ENCODE measurements around the gene PLPPR3.

PLPPR3 gene

DNA sequence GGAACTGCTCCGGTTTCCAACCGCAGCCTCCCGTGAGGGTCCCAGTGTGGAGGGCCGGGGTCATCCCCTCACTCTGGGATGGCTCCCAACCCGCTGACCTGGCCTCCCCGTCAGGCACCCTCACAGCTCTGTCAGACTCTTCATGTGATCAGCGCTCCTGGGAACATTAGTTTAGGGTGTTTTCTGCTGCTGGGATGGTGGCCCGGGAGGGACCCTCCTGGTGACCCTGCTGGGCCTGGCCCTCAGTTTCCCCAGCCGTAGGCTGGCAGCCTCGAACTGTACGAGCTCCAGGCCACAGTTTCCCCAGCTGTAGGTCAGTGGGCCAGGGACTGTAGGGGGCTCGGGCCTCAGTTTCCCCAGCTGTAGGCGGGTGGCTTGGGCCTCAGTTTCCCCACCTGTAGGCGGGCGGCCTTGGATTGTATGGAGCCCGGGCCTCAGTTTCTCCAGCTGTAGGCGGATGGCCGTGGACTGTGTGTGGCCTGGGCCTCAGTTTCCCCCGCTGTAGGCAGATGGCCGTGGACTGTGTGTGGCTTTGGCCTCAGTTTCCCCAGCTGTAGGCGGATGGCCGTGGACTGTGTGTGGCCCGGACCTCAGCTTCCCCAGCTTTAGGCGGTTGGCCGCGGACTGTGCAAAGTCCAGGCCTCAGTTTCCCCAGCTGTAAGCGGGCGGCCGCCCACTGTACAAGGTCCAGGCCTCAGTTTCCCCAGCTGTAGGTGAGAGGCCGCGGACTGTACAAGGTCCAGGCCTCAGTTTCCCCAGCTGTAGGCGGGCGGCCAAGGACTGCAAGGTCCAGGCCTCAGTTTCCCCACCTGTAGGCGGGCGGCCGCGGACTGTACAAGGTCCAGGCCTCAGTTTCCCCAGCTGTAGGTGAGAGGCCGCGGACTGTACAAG lies 25.8 kb downstream of the PLPPR3 start:
- DNase-seq = no peak

DNA sequence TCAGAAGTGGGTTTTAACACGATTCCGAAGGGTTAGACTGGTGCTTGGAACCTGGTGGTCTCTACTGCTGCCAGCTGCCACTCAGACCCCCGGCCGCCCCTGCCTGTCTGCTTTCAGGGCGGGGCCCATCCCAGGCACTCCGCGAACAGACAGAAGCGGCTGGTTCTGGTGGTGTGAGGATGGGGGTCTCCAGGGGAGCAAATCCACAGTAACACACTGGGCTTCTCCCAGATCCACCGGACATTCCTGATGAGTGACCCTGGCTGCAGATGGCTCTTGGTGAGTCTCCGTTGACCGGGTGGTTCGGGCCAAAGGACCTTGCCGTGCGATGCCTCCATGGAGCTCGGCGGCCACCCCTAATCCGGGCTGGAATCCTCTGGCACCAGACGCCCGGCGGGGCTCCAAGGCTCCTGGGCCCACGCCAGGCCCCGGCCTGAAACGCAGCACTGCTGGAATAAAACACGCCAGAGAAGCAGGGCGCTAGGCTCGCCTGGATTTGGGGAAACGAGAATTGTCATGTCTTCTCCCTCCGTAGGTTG lies 26.6 kb downstream of the PLPPR3 start:
- no peak for DNase-seq

DNA sequence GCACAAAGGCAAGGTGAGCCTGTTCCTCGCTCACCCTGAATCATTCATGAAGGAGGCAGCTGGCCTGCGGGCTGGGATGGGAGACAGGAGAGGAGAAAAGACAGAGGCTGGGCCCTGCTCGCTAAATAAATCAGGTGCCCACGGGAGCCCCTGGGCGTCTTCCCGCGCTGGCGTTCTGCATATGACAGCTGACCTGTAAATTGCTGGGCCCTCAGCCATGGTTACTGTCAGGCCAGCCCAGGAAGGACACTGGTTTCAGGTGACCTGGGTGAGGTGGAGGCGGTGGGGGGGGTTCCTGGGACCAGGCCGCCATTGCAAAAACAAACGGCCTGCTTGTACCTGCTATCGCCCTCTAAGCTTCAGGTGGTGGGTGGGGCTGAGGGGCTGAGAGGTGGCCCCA lies 27.9 kb downstream of the PLPPR3 start:
- no peak for DNase-seq

DNA sequence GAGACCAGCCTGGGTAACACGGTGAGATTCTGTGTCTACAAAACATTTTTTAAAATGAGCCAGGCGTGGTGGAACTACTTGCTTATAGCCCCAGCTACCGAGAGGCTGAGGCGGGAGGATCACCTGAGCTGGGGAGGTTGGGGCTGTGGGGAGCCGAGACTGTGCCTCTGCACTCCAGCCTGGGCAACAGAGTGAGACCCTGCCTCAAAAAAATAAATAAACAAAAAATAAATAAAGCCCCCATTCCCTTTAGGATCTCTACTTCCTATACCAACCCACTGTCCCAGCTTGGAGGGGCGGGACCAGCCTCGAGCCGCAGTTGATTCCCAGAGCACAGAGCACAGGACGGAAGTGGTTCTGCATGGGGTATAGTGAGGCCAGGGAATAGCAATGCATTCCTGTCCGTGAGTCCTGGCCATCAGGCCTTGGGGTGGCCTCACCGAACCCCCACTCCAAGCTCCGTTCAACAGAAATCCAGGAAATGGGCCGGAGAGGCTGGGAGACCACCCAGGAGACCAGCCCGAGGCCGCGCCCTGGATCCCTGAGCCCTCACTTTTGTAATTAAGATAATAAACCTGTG lies 29.4 kb downstream of the PLPPR3 start:
- DNase-seq = no peak

DNA sequence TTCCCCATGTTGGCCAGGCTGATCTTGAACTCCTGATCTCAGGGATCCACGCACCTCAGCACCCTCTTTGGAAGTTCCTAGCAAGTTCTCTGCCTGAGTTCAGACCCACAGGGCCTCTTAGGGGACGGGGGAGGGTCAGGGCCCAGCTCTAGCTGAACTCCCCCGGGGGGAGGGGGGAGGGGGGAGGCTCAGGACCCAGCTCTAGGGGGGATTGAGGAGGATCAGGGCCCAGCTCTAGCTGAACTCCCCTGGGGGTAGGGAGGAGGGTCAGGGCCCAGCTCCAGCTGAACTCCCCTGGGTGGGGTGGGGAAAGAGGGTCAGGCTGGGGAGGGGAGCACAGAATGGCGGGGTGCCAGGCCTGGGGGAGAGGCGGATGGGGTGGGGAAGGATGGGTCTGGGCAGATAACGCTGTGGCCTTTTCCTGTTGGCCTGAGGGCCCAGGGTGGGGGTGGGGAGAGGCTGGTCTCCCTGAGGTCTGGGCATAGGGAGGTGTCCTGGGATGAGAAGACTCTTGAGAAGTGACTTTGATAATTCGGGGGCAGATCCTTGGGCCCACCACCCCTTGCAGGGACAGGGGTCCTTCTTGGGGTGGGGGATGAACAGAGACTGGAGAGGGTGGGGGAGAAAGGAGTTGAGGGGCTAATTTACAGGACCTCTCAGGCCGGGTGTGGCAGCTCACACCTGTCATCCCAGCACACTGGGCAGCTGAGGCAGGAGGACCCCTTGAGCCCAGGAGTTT lies 30.0 kb downstream of the PLPPR3 start:
- no peak for DNase-seq

DNA sequence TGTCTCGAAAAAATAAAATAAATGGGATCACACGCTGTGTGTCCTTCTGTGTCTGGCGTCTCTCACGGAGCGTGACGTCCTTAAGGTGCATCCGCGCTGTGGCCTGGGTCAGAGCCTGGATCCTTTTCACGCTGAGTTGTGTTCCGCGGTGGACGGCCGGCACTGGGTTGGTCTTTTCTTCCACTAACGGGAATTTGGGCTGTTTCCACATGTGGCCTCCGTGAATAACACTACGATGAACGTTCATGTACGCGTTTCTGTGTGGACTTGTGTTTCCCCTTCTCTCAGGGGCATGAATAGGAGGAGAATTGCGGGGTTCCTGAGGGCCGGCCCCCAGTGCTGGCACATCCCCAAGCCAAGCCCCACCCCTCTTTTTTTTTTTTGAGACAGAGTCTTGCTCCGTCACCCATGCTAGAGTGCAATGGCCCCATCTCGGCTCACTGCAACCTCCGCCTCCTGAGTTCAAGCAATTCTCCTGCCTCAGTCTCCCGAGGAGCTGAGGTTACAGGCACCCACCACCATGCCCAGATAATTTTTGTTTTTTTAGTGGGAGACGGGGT lies 30.7 kb downstream of the PLPPR3 start:
- DNase-seq = no peak

DNA sequence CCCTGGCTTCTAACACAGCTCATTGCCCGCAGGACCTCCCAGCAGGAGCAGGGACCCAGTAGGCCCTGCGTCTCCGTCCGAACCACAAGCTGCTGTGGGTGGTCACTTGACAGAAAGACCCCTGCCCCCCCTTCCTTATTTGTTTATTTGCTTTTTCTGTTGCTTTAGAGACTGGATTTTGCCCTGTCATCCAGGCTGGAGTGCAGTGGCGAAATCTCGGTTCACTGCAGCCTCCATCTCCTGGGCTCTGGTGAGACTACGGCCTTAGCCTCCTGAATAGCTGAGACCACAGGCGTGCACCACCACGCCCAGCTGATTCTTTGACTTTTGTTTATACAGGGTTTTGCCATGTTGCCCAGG lies 32.1 kb downstream of the PLPPR3 start:
- no peak for DNase-seq

DNA sequence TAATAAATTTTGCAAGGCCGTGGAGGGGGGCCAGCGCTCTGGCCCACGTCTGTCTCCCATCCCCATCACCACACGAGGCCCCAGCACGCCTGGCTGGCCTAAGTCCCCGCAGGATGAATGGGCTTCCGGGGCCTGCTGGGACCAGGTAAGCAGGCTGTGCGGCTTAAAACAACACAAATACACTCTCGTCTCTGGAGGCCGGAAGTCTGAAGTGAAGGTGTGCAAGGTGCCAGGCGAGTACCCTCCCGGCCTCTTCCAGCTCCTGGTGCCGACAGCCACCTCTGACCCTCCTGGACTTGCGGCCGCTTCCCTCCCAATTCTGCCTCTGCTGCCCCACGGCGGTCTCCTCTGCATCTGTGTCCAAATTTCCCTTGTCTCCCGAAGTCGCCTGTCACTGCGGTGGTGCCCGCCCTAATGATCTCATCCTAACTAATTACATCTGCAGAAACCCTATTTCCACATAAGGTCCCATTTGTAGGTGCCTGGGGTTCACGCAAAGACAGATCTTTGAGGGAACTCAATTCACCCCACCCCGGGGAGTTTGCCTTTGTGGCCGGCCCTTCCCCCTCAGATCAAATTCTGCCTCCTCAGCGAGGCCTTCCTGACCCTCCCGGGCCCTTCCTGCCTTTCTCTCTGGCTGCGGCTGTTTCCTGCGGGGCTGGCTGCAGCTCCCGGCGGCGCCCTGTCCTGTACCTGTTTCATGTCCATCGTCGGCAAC lies 32.6 kb downstream of the PLPPR3 start:
- no peak for DNase-seq

DNA sequence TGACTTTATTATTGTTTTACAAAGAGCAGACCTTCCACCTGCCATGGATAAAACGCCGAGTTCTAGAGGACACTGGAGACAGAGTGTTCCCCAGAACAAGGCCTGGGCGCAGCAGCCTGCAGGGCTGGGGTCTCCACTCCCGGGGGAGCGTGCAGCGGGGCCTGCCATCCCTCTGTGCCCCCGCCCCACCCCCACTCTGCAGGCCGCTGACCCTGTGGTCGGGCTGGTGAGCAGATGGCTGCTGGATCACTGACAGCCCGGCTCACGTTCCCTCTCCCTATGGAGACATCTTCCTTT lies 33.1 kb downstream of the PLPPR3 start:
- no peak for DNase-seq

DNA sequence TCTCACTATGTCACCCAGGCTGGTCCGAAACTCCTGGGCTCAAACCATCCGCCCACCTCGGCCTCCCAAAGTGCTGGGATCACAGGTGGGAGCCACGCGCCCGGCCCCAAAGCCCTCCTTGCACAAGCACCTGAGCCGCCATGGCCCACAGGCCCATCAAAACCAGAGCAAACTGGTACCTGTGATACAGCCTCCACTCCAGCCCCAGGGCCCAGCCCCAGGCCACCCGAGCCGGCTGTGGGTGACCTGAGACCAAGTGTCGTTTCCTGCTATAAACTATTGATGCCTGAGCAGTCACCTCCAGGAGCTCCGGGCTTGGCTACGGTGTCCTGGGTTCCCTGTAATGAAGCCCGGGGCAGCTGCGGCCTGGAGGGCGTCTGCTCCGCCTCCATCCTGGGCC lies 34.2 kb downstream of the PLPPR3 start:
- no peak for DNase-seq

DNA sequence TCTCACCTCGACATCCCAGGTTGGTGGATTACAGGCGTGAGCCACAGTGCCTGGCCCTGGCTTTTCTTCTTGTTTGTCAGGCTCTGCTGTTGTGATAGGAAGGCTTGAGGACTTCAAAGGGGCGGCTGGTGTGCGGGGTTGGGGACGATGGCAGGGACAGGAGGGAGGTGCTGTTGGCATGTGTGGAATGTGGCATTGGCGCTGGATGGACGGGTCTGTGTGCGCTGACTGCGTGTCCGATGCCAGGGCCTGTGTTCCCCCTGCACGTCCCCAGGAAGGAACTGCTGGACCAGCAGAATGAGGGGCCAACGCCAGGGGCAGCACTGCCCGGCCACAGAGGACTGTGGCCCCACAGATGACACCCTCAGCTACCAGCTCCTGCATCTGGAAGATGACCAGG lies 37.2 kb downstream of the PLPPR3 start:
- no peak for DNase-seq

DNA sequence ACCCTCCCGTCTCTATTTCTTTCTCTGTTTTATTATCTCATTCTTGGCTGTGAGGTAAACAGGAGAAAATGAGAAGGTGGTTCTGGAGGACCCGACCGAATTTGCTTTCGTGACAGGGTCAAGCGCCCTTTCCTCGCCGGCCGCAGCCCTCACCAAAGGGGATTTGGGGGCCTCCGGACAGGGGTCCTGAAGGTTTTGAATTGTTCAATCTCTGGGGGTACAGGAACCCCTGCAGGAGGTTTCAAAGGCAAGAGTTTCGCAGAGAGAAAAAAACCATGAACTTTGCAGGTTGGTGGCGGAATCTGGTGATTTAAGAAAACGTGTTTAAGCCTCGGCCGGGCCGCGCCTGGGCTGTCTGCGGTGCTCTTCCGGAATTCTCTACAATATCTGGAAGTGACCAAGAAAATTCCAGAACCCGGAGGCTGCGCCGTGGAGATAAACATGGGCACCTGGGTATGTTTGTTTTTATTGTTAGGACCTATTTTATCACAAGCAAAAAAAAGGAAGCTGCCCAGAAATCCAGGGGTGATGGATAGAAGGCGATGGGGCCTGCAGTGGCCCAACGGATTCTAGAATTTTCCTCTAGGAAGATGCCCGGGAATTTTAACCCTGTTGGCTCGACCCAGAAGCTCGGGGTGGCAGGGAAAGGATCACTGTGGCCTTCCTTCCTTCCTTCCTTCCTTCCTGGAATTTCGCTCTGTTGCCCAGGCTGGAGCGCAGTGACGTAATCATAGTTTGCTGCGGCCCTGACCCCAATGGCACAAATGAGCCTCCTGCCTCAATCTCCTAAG lies 38.7 kb downstream of the PLPPR3 start:
- DNase-seq = no peak

DNA sequence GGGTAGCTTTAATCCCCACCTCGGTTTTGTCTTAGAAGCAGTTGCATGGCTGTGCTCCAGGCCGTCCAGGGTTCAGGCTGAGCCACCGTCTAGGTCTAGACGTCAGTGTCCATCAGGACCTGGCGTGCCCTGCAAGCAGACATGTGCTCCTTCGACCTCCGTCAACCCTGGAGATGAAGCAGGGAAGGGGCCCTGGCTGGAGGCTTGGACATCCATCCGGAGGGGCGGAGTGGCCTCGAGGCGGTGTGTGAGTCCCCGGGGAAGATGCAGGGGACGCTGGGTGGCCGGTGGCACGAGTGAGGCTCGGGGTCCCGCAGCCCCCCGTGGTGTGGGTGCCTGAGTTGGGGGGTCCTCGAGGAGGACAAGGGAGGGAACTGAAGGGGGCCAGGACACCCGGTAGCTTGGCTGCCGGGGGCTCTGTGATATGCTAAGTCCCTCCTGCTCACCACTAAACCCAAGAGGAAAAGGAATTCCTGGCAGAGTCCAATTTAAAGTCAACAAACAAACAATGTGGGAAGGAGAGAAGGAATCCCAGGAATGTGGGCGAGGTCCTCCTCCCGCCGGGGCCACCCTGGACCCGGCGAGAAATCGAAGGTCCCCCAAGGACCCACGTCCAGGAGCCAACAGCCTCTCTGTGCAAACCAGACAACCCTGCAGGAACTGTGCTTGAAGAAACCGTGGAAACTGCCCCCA lies 39.4 kb downstream of the PLPPR3 start:
- peak; percentile 61 for DNase-seq

DNA sequence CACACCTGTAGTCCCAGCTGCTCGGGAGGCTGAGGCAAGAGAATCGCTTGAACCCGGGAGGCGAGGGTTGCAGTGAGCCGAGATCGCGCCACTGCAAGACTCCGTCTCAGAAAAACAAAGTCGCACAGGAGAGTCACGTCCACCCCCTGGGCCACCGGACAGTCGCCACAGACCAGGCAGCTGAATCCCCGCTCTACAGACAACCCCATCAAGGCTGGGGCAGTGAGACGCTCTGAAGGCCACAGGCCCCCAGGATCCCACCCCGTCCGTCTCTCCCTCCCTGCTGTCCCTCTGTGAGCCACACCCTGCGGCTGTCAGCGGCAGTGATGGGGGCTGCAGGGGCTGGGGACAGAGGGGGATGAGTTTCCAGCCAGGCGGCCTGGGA lies 40.0 kb downstream of the PLPPR3 start:
- DNase-seq = no peak

DNA sequence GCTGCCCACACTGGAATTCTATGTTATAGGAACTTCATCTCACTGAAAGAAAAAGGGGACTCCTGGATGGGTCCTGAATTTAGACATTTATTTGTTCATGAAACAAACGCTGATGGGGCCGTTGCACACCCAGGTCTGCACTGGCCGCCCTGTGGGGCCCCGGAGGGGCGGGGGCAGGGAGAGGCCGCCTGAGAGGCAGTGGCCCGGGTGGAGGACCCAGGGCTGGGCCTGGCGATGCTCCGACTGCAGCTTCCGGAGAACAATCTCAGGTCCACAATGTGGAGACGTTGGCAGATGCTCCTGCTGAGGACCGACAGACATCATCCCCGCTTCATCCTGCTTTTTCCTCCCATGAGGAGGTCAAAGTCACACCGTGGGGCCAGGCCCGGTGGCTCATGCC lies 40.8 kb downstream of the PLPPR3 start:
- DNase-seq = no peak

DNA sequence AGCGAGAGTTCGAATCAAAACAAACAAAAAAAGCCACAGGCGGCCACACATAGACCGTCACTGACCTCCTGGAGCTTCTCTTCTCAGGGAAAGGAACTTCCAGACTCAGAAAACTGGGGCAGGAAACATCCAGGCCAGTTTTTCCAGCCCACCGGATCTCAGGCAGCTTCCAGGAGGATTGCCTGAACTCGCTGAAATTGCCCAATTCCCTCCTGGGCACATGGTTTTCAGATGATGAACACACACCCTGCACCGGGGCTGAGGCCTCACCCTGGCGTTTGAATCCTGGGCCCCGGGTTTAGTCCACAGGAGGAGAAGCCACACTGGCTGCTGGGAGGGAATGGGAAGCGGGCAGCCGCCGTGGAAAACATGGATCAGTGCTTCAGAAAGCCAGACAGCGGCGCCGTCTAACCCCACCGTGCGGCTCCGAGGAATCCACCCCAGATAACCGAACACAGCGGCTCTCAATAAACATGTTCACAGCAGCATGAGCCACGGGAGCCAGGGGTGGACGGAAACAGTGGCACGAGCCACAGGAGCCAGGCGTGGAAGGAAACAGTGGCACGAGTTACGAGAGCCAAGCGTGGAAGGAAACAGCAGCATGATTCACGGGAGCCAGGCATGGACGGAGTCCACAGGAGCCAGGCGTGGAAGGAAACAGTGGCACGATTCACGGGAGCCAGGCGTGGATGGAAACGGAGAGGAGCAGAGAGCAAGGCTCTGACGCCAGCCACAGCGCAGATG lies 42.7 kb downstream of the PLPPR3 start:
- peak; percentile 95 for DNase-seq

DNA sequence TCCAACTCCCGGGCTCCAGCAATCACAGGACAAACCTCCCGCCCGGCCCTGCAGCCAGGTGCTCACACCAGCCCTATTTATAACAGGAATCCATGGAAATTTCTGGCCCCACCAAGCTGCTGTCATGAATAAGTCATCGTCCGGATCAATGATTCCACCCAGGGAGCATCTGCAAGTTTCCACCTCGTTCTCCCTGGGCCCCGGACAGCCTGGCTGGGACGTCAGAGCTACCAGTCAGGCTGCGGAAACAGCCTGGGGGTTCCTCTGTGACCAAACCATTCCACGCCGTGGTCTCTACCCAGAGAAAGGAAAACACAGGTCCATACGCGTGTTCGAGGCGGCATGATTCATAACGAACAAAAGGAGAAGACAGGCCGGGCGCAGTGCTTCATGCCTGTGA lies 45.2 kb downstream of the PLPPR3 start:
- DNase-seq = no peak

DNA sequence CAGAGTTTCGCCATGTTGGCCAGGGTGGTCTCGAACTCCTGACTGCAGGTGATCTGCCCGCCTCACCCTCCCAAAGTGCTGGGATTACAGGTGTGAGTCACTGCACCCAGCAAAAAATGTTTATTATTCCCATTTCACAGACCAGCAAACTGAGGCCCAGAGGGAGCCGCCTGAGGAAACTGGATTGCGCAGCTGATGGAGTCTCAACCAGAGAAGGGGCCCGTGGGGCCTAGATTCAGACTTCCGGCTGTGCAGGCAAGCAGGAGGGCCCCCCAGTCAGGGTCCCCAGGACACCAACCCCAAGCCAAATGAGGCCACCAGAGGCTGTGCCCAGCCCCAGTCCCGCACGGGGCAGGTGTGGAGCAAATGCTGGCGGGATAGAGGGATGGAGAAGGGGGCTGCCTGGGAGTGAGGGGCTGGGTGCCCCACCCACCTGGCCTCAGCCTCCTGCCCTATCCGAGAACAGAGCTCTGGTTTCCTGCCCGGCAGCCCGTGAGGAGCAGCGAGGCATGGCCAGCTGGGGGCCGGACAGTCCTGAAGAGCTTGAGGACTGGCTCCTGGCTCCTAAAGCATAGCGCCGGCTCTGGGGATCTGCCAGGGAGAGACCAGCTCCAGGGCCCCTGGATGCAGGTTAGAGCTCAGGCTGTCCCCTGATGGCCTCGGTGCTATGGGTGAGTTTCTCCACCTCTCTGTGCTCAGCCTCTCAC lies 48.9 kb downstream of the PLPPR3 start:
- no peak for DNase-seq

DNA sequence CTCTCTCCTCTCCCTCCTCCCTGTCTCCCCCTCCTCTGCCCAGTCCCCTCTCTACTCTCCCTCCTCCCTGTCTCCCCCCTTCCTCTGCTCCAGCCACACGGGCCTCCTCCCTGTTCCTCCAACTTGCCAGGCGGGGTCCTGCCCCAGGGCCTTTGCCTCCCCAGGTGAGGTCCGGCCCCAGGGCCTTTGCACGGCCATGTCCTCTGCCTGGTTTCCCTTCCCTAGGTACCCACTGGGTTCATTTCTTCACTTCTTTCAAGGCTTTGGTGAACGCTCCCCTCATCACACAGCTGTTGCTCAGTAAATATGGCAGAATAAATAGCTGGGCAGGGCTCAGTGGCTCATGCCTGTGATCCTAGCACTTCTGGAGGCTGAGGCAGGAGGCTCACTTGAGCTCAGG lies 49.7 kb downstream of the PLPPR3 start:
- no peak for DNase-seq

DNA sequence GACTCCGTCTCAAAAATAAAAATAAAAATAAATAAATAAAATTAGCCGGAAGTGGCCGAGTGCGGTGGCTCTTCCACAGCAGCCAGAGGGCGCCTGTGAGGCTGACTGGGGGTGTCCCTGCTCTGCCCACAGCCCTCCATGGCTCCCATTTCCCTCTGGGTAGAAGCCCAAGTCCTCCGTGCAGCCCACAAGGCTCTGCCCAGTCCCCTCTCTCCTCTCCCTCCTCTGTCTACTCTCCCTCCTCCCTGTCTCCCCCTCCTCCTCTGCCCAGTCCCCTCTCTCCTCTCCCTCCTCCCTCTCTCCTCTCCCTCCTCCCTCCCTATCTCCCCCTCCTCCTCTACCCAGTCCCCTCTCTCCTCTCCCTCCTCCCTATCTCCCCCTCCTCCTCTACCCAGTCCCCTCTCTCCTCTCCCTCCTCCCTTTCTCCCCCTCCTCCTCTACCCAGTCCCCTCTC lies 50.4 kb downstream of the PLPPR3 start:
- DNase-seq = peak; percentile 55

Data from HCEC 1CT (cell line).